OCI-LY1 (cell line): Measurements from ENCODE around the gene HECW1.

Experiments used
- EZH2 ChIP-seq: fragments of 200-600 bp; sonication (generic), shearing (Covaris generic); IDR thresholded peaks from 2 replicates; pipeline ENCODE4 v1.8.0; 2017; ENCODE audit warnings: borderline replicate concordance, mixed run types, mild to moderate bottlenecking, antibody characterized with exemption, low read length, moderate library complexity, mixed read lengths
- TF ChIP-seq, protein P1 (sequence below): fragments of 200-600 bp; sonication (generic), shearing (Covaris generic); IDR thresholded peaks from 2 replicates; pipeline ENCODE4 v1.5.1; 2017; ENCODE audit warnings: mild to moderate bottlenecking, antibody characterized with exemption, low read length, moderate library complexity, mixed read lengths

DNA sequence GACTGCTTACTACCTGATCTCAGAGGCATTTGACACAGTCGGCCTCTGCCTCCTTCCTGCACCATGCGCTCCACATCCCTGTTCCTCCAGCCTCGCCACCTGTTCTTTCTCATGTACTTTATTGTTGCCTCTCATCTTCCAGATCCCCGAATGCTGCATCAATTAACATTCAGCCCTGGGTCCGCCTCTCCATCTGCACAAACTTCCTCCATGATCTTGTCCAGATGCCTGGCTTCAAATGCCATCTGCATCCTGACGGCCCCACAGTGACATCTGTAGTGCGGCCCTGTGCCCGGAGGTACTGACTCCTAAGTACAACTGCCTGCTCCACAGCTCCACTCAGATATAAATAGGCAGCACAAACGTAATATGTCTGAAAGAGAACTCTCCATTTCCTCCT, 419.3 kb downstream of the HECW1 start:
- TF ChIP-seq, protein P1, sequence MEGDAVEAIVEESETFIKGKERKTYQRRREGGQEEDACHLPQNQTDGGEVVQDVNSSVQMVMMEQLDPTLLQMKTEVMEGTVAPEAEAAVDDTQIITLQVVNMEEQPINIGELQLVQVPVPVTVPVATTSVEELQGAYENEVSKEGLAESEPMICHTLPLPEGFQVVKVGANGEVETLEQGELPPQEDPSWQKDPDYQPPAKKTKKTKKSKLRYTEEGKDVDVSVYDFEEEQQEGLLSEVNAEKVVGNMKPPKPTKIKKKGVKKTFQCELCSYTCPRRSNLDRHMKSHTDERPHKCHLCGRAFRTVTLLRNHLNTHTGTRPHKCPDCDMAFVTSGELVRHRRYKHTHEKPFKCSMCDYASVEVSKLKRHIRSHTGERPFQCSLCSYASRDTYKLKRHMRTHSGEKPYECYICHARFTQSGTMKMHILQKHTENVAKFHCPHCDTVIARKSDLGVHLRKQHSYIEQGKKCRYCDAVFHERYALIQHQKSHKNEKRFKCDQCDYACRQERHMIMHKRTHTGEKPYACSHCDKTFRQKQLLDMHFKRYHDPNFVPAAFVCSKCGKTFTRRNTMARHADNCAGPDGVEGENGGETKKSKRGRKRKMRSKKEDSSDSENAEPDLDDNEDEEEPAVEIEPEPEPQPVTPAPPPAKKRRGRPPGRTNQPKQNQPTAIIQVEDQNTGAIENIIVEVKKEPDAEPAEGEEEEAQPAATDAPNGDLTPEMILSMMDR: no peak
- TF ChIP-seq EZH2: no peak
